DMS 273 treated with DMSO at 0.1 percent for 48 hours (cell line): ENCODE data around the gene SNAPC1.

Experiments
- DNase-seq: peaks from one replicate; lab custom pipeline; 2025; lab: John Stamatoyannopoulos, UW

Gene SNAPC1

DNA sequence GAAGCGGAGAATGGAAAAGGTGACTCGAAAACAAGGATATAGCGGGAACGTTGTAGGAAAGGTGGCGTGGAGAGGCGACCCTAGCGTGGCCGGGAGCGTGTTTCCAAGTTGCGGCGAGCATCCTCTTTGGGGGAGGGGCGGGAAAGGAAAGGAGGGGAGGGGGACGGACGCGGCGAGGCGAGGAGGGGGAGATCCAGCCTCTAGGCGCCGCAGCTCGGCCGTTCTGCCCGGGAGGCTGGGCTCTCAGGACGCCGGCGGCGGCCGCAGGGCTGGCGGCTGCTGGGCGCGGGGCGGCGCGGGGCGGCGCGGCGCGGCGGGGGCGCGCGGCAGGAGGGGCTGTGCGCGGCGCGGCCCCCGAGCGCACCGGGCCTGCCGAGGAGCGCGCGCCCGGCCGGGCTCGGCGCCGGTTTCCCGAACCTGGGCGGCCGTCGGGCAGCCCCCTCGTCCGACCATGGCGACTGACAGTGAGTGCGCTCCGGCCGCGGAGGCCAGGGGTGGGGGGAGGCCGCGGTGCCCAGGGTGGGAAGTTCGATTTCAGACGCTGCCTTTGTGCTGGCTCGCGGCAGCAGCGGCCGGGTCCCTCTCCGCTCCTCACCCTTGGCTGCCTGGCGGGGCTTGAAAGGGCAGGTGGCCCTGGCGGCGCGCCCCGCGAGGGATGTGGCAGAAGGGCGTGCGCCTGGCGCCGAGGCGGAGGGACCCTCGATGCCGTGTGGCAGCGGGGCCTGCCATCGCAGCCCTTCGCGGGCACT is 50.3 kb downstream of the SNAPC1 start, which contains the start of gene SYT16:
SYT16 (plus strand) TSS at position 357 of the 749 bp plus-strand sequence.
- no peak for DNase-seq

DNA sequence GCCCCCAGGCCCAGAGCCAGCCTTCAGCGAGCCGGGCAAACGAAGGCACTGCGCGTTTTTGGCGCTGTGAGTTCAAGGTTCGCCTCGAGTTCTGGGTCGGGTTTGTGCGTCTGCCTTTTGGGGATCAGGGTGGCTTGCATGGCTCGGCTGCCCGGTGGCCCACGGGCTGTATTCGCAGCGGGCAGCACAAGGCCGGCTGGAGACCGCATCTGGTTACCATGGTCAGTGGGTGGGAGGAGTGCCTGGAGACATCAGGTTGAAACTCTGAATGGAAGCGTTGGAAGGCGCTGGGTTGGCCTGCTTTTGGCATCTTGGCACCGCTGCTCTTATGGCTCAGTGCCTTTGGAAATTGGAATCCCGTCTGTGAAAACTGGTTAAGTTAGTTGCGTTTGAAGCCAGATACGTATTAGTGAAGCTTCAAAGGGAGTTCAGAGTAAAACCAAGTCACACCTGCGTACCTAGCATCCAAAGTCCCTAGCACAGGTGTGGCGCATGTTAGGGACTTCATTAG is 50.9 kb downstream of the SNAPC1 start:
- DNase-seq, result no peak

DNA sequence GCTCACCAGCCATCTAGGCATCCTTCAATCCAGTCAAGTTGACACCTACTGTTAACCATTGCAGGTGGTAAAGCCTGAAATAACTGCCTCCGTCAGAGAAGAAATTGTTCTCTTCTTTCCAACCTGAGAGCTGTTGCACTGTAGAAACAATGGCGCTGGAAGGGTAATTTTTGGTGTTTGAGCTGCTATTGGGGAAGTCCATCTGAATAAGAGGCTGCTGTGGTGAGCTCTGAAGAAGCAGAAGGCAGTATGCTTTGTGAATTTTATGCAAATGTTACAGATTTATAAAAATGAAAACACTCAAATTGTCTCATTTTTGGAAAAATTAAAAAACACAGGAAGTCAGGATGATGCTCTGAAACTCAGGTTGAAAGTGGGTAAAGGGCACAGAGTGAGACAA is 60.2 kb downstream of the SNAPC1 start:
- DNase-seq, result no peak

DNA sequence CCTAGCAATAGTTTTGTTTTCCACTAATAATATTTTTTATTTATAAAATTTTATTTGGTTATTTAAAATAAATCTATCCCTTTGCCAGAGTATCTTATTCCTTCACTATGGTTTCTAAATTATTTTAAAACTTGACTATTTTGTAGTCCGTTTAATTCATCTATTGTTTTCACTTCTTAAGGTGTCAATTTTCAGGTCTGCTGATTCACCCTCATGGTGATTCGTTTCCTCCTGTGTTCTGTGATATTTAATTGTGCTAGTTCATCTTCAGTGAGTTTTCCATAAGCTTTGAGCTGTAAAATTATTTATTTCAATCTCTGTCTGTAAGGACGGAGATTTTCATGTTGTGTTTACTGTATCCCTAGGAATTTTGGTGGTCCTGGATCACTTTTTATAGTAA is 70.6 kb downstream of the SNAPC1 start:
- no peak for DNase-seq

DNA sequence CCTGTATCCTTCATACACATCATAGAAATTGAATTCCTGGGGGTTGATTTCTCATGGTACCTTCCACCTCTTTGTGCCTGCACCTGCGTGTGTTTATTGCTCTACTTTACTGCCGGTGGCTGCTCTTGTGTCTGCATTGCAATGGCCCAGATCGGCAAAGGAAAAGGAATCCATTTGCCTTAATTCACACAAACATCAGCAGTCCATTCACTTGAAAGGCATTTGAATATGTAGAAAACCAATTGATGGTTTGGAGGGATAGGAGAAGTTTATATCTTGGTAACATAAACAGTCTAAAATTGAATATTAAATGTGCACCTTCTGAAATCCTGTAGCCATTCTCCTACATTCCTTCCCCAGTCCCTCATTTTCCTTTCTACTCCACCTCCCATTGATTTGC is 74.0 kb downstream of the SNAPC1 start:
- no peak for DNase-seq

DNA sequence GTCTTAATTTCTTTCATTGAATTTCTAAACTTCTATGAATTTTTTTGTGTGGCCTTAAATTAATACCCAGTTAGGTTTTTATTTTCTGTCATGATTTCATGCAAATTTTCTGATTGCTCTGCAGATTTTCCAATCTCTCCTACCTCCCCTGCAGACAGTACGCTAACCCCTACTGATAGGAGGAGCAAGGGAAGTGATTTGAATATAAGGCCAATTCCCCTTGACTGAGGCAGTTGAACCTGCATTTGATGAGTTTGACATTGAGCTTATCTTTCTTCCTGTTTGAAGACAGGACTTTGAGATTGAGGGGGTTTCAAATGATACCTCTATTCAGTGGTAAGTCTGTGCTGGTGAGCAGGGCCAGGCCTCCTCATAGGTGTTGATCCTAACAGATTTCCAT is 74.6 kb downstream of the SNAPC1 start:
- no peak for DNase-seq

DNA sequence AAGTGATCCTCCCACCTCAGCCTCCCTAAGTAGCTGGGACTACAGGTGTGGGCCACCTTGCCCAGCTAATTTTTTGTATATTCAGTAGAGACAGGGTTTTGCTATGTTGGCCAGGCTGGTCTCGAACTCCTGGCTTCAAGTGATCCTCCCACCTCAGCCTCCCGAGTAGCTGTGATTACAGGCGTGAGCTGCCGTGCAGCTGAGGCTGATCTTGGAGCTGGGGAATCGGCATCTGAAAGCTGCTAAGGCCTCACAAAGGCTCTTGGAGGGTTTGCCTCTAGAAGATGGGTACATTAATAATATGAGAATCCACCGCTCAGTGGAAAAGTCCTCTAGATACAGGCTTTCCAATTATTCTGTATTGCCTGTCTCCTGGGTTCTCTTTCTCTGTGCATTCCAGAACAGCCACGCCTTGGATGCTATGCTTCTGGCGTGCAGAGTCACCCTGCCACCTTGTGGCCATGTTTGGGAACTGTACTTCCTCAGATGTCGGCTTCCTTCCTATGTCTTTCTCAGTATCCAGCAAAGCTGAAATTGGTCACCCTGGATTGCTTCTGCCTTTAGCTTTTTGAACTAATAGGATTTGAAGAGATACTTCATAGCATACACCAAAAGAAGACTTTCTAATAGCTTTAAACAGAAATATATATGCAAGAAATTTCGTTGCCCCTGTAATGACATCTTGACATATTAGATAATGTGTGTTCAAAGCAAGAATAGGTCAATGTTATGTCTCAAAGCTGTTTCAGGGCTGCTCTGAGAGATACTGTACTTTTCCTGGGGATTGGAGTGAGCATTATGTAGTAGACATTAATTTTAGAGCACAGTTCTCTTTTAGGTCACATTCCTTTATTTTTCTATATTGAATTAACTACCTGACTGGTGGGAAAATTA is 75.4 kb downstream of the SNAPC1 start:
- peak; percentile 13 for DNase-seq

DNA sequence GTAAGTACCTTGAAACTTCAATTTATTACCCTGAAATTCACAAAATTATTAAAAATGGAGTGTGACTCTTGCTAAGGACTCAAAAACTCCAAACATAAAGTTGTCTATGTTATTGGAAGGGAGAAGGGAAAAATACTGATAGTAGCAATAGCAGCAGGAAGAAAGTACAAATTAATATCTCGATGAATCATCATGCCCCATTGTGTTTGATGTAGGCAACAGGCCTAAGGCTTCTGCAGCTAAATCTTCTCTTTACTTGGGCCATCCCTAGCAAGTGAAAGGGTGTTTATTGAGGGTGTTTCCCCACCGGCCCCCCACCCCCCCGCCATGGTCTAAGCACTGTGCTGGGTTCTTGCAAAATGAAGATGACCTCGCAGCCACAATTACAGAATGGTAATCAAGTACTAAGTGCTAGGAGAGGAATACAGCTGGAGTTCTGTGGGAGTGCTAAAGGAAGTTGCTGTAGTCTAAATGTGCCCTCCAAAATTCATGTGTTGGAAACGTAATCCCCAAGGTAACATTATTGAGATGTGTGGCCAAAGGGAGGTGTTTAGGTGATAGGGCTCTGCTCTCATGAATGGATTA is 76.5 kb downstream of the SNAPC1 start:
- DNase-seq, result no peak

DNA sequence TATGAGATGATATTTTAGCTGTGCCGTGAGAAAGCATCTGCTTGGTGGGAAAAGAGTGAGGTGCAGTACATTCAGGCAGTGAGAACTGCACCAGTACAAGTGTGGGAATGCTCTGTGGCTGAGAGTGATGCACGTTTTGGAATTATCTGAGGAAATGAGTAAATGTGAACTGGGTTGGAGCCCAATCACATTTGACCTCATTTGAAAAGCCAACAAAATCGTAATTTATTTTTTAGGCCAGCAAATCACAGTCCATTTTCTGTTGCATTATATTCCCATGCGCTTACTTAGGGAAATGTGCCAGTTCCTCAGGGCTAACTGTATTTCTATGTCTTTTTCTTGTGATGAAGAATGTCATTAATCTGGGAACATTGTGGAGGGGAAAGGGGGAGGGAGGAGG is 77.3 kb downstream of the SNAPC1 start:
- DNase-seq, result no peak

DNA sequence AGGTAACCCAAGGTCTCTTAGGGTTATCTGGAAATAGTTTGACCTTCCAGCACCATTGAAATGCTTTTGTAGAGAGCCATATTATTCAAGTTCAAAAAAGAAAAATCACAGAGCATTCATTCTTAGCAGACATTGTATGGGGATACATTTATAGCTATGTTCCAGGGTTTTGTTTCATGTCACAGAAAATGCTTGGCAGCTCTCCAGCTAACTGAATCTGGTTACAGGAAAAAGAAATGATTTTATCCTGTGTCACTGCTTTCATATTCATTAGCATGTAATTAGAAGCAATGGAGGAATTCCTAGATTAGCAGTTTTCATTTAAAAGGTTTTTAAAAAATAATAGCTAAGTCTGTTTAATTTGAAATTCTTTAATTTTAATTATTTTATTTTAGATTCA is 78.9 kb downstream of the SNAPC1 start:
- no peak for DNase-seq
